Dedifferentiated amniotic fluid mesenchymal stem cell (primary cell): ENCODE data around the gene PIP5K1A.
A peak's percentile ranks its signal among the peaks of the same experiment; 100 is the strongest.
"Not testable (repeated sequence)": the region's sequence is repeated elsewhere in the genome, so short reads cannot be mapped to it uniquely, and the experiment has no call there.

Source experiments
- DNase-seq: peaks from one replicate; pipeline ENCODE4 v3.0.0-alpha.2; 2016; ENCODE audit errors: extremely low spot score

The PIP5K1A gene

DNA sequence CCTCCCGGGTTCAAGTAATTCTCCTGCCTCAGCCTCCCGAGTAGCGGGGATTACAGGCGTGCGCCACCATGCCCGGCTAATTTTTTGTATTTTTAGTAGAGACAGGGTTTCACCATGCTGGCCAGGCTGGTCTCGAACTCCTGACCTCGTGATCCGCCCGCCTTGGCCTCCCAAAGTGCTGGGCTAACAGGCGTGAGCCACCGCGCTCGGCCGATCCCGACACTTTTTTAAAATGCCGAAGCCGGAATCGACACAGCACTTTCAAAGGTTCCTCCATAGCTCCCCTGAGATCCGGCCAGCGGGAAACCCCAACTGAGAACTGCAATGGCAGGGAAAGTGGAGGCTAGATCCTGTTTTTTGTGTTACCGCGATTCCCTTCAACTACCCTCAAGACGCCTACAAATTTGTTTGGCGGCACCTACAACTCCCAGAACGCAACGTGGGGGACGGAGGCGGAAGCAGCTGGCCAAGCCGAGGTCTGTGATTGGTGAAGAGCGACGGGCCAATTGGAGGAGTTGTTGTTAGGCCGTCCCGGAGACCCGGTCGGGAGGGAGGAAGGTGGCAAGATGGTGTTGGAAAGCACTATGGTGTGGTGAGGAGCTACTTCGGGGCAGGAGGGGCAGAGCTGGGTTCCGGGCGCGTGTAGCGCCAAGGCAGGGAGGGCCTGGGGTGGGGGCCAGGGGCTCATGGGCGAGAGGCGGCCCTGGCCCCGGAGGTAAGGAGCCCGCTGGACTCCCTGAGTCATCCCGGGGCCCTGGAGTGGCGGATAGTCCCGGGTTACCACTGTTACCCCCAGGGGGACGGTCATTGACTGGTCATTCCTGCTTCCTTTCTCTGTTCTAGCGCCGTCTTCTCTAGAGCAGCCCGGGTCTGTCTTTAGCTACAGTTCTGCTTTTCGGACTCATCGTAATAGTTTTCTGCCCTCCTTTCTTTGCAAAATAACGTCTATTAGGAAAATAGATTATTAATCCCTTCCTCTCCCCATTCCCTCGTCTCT lies 56.2 kb downstream of the PIP5K1A start, which contains the start of gene PSMD4:
TSS of gene PSMD4 (plus strand) at position 518 of the 997 bp plus-strand sequence. CDS start at position 567, 49 bp downstream.
- peak; percentile 97 for DNase-seq

DNA sequence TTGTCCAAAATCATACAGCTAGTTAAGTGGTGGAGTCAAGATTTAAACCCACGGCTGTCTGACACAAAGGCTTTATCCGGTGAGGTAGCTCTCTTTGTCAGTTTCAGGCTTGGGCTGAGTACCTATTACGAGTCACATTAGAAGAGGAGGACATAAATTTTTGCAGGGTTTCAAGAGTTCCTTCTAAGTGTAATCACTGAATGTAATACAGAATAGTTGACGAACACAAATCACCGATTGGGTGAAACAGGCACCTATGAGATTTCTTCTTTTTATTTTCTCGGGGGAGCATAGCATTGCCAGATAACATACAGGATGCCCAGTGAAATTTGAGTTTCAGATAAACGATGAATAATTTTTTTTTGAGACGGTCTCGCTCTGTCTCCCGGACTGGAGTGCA lies 57.0 kb downstream of the PIP5K1A start:
- peak; percentile 15 for DNase-seq

DNA sequence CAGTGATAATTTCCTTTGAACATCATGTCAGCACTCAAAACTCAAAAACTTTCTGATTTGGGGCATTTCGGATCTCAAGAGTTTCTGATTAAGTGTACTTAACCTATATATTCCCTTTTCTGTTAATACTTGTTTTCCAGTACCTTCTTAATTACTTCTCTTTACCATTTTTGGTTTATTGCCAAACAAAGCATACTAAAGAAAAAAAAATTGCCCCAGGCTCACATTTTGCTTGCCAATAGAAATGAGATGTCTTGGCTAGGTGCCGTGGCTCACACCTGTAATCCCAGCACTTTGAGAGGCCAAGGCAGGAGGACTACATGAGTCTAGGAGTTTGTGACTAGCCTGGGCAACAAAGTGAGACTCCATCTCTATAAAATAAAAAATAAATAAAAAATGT lies 61.0 kb downstream of the PIP5K1A start:
- DNase-seq: no peak

DNA sequence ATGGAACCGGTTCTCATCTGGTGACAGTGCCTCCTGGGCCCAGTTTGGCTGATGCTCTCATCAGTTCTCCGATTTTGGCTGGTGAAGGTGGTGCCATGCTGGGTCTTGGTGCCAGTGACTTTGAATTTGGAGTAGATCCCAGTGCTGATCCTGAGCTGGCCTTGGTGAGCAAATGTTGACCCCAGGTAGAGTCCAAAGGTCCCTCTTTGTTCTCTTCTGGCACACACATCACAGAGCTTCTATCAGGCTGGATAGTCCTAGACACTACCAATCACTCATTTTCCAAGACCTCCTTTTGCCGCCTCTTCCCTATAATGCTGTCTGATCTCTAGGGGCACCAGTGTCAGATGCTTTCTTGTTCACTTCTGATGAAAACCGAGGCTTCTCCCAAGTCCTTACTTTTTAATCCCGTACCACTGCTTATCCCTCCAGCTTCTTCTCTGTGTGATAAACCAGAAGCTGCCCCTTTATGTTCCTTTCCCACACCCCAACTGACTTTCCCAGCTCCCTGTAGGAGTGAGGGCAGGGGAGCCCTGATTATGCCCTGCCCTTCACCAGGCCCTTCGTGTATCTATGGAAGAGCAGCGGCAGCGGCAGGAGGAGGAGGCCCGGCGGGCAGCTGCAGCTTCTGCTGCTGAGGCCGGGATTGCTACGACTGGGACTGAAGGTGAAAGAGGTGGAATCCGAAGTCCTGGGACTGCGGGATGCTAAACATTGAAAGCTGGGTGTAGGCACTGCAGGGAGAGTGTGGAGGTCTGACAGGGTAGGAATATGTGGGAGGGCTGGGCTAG lies 67.3 kb downstream of the PIP5K1A start:
- no peak for DNase-seq

GRCh38 chr1:151266315-151266714 lies 68.0 kb downstream of the PIP5K1A start:
- no peak for DNase-seq

DNA sequence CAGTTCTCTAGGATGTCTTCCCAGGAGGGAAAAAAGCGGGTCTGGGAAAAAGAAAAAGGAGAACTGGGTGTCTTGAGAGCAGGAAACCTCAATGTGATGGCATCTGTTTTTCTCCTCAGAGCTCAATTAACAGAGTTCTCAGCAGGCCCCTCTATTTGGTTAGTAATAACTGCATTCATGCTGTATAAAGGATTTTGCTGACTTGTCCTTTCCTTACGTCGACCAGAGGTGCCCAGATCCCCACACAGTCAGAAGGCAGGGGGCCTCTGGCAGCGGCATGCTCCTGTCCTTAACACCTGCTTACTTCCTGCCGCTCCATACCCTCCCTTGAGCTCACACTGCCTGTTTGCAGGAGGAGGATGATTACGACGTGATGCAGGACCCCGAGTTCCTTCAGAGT lies 68.5 kb downstream of the PIP5K1A start:
- DNase-seq: no peak

- DNase-seq: no peak
Observed at GRCh38 chr1:151267760-151268159, 69.4 kb downstream of the PIP5K1A start.

DNA sequence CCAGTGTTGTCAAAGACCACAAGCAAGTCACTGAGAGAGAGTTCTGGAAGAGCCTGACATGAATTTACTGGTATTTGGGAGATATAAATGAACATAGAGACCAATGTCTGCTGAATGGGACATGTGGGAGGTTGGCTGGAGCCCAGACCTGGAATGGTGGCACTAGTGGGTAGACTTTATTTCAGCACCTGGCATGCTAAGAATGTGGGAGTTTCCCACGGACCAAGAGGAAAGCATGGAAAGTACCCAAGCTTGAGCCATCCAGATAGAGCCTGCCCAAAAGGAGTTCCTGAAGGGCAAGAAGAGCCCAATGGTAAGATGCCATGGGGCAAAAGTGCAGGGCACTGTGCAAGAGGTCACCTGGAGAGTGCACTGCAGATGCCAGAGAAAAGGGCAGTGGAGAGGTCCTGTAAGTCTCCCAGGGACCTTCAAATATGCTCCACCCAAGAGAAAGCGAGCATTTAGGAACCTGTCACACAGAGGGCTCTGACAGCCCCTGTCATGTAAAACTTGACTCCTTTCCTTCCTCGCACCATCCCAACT lies 75.6 kb downstream of the PIP5K1A start:
- no peak for DNase-seq

DNA sequence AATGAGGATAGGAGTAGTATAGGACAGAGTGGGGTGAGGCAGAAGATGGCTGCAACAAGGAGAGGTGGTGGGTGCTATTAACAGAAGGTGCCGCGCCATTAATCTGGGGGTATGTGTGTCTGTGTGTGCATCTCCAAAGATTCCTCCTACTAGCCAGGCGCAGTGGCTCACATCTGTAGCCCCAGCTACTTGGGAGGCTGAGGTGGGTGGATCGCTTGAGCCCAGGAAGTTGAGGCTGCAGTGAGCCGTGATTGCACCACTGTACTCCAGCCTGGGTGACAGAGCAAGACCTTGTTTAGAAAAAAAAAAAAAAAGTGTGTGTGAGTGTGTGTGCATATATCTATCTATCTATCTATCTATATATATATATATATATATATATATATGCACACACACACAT lies 77.0 kb downstream of the PIP5K1A start:
- not testable (repeated sequence) for DNase-seq

GRCh38 chr1:151277249-151277648 lies 78.9 kb downstream of the PIP5K1A start:
- no peak for DNase-seq

- DNase-seq: peak; percentile 91
Observed at GRCh38 chr1:151281225-151281968, 83.0 kb downstream of the PIP5K1A start.

DNA sequence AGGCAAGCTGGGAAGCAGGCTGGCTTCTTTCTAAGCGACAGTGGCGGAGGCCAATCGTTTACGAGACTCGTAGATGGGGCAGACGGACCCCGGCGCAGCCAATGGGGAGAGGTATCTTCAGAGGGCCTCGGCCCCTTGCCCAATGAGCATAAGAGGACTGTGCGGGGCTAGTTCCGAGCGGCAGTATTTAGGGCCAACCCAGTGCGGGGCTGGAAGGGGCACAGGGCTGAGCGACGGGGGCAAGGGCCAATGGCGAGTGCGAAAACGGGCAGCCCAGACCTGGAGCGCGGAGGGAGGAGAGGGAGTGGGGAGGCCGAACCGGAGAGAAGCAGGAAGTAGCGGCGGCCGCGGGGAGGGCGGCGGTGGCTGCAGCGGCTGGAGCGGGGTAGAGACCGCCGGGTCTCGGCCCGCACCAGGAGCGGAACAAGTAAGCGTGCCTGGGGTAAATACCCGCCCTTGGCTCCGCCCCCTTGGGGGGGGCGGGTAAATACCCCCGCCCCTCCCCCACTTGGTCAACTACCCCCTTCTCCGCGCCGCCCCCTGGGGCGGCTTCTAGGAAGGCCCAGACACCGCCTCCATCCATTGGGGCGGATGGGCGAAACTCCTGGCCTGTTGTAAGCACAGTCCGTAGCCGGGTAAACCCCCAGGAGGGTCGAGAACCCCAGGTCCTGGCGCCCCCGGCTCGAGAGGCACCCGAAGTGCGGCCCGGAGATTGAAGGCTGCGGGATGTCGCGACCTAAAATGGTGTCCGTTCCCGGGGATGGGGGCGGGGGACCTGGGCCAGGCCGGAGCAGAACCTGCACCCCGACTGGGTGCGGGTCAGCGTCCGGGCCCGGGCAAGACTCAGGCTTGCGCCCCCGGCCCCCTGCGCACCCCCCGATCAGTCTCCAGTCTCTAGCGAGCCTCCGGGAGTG lies 83.9 kb downstream of the PIP5K1A start, which contains the start of gene ZNF687:
TSS of gene ZNF687 (plus strand) at position 331 of the 914 bp plus-strand sequence. CDS start 3,993 bp downstream, outside the sequence.
- peak; percentile 100 for DNase-seq

- no peak for DNase-seq
Observed at GRCh38 chr1:151282883-151283725, 84.8 kb downstream of the PIP5K1A start.

GRCh38 chr1:151284013-151284577 lies 85.7 kb downstream of the PIP5K1A start:
- DNase-seq: no peak

GRCh38 chr1:151286619-151287340 lies 88.4 kb downstream of the PIP5K1A start:
- DNase-seq: no peak

GRCh38 chr1:151287341-151287699 lies 89.0 kb downstream of the PIP5K1A start:
- DNase-seq: no peak

DNA sequence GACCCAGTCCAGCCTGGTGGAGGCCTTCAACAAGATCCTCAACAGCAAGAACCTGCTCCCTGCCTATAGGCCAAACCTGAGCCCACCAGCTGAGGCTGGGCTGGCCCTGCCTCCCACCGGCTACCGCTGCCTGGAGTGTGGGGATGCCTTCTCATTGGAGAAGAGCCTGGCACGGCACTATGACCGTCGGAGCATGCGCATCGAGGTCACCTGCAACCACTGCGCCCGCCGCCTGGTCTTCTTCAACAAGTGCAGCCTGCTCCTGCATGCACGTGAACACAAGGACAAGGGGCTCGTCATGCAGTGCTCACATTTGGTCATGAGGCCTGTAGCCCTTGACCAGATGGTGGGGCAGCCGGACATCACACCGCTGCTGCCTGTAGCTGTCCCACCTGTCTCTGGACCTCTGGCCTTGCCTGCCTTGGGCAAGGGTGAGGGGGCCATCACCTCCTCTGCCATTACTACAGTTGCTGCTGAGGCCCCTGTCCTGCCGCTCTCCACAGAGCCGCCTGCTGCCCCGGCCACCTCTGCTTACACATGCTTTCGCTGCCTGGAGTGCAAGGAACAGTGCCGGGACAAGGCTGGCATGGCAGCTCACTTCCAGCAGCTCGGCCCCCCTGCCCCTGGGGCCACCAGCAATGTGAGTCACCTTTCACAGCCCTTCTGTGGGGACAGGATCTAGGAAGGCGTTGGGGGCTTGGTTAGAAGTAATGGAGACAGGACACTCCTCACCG lies 89.6 kb downstream of the PIP5K1A start:
- no peak for DNase-seq

DNA sequence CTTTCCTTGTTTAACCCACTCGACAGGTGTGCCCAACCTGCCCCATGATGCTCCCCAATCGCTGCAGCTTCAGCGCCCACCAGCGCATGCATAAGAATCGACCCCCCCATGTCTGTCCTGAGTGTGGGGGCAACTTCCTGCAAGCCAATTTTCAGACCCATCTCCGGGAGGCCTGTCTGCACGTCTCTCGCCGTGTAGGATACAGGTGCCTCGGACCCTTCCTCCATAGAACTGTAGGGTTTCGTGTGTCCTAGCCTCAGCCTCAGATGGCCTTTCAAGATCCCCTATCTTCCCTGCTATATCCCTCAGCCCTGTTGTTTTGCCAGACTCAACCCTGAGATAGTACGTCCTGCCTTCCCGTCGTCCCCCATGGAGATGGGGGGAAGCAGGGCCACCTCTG lies 90.2 kb downstream of the PIP5K1A start:
- DNase-seq: no peak
